GM23338 (cell line): ENCODE results near the gene CPLX1. TPM values are rescaled to one million over a fixed set of nuclear protein-coding genes. Genes with fewer than 3 reads are reported as not detected.

Experiments used
- ATAC-seq: fragments of 200-7000 bp; cut with Tn5 transposase; 3 replicates; pipeline ENCODE4 v1.9.1; 2020
- DNase-seq: peaks from one replicate; pipeline ENCODE4 v3.0.0-alpha.2; 2015; ENCODE audit warnings: low spot score
- H2AFZ ChIP-seq: fragments of 200-600 bp; sonication (generic); 2 replicates; pipeline ENCODE4 v1.8.0; 2016; ENCODE audit warnings: antibody characterized with exemption, mild to moderate bottlenecking, moderate library complexity
- H3F3A ChIP-seq: fragments of 200-600 bp; sonication (generic); replicated peaks from 2 replicates; pipeline ENCODE4 v1.8.0; 2017; ENCODE audit warnings: antibody characterized with exemption, mixed run types, low read depth
- H3K27ac ChIP-seq: fragments of 200-600 bp; sonication (generic); 2 replicates; pipeline ENCODE4 v1.6.1; 2016; ENCODE audit warnings: low read depth
- H3K27me3 ChIP-seq: fragments of 200-600 bp; sonication (generic); 2 replicates; pipeline ENCODE4 v1.8.0; 2016; ENCODE audit warnings: mild to moderate bottlenecking, mixed run types, moderate library complexity; ENCODE audit not compliant: insufficient read depth
- H3K36me3 ChIP-seq: fragments of 200-600 bp; sonication (generic); 2 replicates; pipeline ENCODE4 v1.8.0; 2016; ENCODE audit warnings: mild to moderate bottlenecking; ENCODE audit not compliant: insufficient read depth
- H3K4me1 ChIP-seq: fragments of 200-600 bp; sonication (generic); 2 replicates; pipeline ENCODE4 v1.8.0; 2016; ENCODE audit warnings: mild to moderate bottlenecking, moderate library complexity; ENCODE audit not compliant: insufficient read depth
- H3K4me2 ChIP-seq: fragments of 200-600 bp; sonication (generic); 2 replicates; pipeline ENCODE4 v1.7.1; 2017; ENCODE audit warnings: mixed run types
- H3K4me3 ChIP-seq: fragments of 200-600 bp; sonication (generic); 2 replicates; pipeline ENCODE4 v1.6.1; 2016; ENCODE audit warnings: mixed run types
- H3K79me2 ChIP-seq: fragments of 200-600 bp; sonication (generic); replicated peaks from 2 replicates; pipeline ENCODE4 v1.8.0; 2017; ENCODE audit warnings: mild to moderate bottlenecking; ENCODE audit not compliant: insufficient read depth
- H3K9me2 ChIP-seq: fragments of 200-600 bp; sonication (generic); 2 replicates; pipeline ENCODE4 v1.8.0; 2017; ENCODE audit not compliant: insufficient read depth
- H4K20me1 ChIP-seq: fragments of 200-600 bp; sonication (generic); replicated peaks from 2 replicates; pipeline ENCODE4 v1.8.0; 2017; ENCODE audit warnings: mild to moderate bottlenecking; ENCODE audit not compliant: insufficient read depth
- H3K27ac Mint-ChIP-seq: 2 replicates; pipeline ENCODE4 v1.8.0; 2020; ENCODE audit warnings: inconsistent platforms, mild to moderate bottlenecking, moderate library complexity, mixed read lengths
- H3K27me3 Mint-ChIP-seq: 3 replicates; pipeline ENCODE4 v1.8.0; 2022; ENCODE audit warnings: low read depth, mild to moderate bottlenecking, moderate library complexity, mixed read lengths, inconsistent platforms; ENCODE audit not compliant: insufficient read depth, poor library complexity
- H3K36me3 Mint-ChIP-seq: 3 replicates; pipeline ENCODE4 v1.8.0; 2021; ENCODE audit warnings: low read depth, mild to moderate bottlenecking, inconsistent platforms, moderate library complexity, mixed read lengths
- H3K4me1 Mint-ChIP-seq: 3 replicates; pipeline ENCODE4 v1.8.0; 2020; ENCODE audit warnings: mild to moderate bottlenecking, inconsistent platforms, mixed read lengths
- H3K4me3 Mint-ChIP-seq: 3 replicates; pipeline ENCODE4 v1.8.0; 2021; ENCODE audit warnings: moderate library complexity, mild to moderate bottlenecking, inconsistent platforms, mixed read lengths
- H3K9me3 Mint-ChIP-seq: 3 replicates; pipeline ENCODE4 v1.8.0; 2020; ENCODE audit warnings: moderate library complexity, mild to moderate bottlenecking, inconsistent platforms, mixed read lengths
- EZH2 ChIP-seq: fragments of 200-600 bp; sonication (generic); IDR thresholded peaks from one replicate; pipeline ENCODE4 v1.8.0; 2017; ENCODE audit warnings: antibody characterized with exemption, mild to moderate bottlenecking, low read depth; ENCODE audit not compliant: unreplicated experiment
- EZH2phosphoT487 ChIP-seq: fragments of 200-600 bp; sonication (generic); IDR thresholded peaks from one replicate; pipeline ENCODE4 v1.8.1; 2018; ENCODE audit warnings: antibody characterized with exemption; ENCODE audit not compliant: unreplicated experiment
- JUNB ChIP-seq: IDR thresholded peaks from one replicate; pipeline ENCODE4 v1.6.1; 2016; ENCODE audit warnings: antibody characterized with exemption; ENCODE audit not compliant: unreplicated experiment
- NANOG ChIP-seq: IDR thresholded peaks from 2 replicates; pipeline ENCODE4 v1.6.1; 2016; ENCODE audit warnings: antibody characterized with exemption, borderline replicate concordance
- REST ChIP-seq: IDR thresholded peaks from one replicate; pipeline ENCODE4 v1.6.1; 2018; ENCODE audit warnings: antibody characterized with exemption; ENCODE audit not compliant: unreplicated experiment
- ZNF331 ChIP-seq: fragments of 250-450 bp; sonication (Bioruptor Pico); IDR thresholded peaks from 2 replicates; pipeline ENCODE4 v1.5.0; 2020; ENCODE audit warnings: low read depth, mild to moderate bottlenecking, moderate library complexity
- polyA plus RNA-seq: library from polyadenylated mRNA; unstranded; fragments of >200 nt; fragmentation: Nextera tagmentation; extraction: Ambion mirVana; gene quantifications from 2 replicates; pipeline ENCODE4 v1.2.1, GENCODE V29; 2016
- total RNA-seq: library from RNA; depleted of rRNA; stranded (reverse); fragments of >200 nt; shearing (Covaris generic); gene quantifications from 2 replicates; pipeline ENCODE4 v1.2.3, GENCODE V29; 2014
- TF ChIP-seq, protein P1 (sequence below): fragments of 250-450 bp; sonication (Bioruptor Pico); IDR thresholded peaks from 2 replicates; pipeline ENCODE4 v1.5.0; 2020; ENCODE audit warnings: mild to moderate bottlenecking, moderate library complexity
- TF ChIP-seq, protein P2 (sequence below): IDR thresholded peaks from 2 replicates; pipeline ENCODE4 v1.6.1; 2016; ENCODE audit warnings: antibody characterized with exemption
- TF ChIP-seq, protein P3 (sequence below), 2 experiments: fragments of 200-600 bp in 1 of 2; sonication (generic) in 1 of 2; conservative IDR thresholded peaks; 2 replicates each; pipeline versions ENCODE4 v1.5.1 to v1.6.1; 2016 to 2017; ENCODE audit warnings: antibody characterized with exemption in 2 of 2, low read depth in 2 of 2, mild to moderate bottlenecking in 2 of 2, moderate library complexity in 1 of 2

The CPLX1 gene
- total and polyA plus RNA-seq, 2 experiments from 2014 or later, result 0.86 to 0.97 TPM

- TF ChIP-seq, protein P1, sequence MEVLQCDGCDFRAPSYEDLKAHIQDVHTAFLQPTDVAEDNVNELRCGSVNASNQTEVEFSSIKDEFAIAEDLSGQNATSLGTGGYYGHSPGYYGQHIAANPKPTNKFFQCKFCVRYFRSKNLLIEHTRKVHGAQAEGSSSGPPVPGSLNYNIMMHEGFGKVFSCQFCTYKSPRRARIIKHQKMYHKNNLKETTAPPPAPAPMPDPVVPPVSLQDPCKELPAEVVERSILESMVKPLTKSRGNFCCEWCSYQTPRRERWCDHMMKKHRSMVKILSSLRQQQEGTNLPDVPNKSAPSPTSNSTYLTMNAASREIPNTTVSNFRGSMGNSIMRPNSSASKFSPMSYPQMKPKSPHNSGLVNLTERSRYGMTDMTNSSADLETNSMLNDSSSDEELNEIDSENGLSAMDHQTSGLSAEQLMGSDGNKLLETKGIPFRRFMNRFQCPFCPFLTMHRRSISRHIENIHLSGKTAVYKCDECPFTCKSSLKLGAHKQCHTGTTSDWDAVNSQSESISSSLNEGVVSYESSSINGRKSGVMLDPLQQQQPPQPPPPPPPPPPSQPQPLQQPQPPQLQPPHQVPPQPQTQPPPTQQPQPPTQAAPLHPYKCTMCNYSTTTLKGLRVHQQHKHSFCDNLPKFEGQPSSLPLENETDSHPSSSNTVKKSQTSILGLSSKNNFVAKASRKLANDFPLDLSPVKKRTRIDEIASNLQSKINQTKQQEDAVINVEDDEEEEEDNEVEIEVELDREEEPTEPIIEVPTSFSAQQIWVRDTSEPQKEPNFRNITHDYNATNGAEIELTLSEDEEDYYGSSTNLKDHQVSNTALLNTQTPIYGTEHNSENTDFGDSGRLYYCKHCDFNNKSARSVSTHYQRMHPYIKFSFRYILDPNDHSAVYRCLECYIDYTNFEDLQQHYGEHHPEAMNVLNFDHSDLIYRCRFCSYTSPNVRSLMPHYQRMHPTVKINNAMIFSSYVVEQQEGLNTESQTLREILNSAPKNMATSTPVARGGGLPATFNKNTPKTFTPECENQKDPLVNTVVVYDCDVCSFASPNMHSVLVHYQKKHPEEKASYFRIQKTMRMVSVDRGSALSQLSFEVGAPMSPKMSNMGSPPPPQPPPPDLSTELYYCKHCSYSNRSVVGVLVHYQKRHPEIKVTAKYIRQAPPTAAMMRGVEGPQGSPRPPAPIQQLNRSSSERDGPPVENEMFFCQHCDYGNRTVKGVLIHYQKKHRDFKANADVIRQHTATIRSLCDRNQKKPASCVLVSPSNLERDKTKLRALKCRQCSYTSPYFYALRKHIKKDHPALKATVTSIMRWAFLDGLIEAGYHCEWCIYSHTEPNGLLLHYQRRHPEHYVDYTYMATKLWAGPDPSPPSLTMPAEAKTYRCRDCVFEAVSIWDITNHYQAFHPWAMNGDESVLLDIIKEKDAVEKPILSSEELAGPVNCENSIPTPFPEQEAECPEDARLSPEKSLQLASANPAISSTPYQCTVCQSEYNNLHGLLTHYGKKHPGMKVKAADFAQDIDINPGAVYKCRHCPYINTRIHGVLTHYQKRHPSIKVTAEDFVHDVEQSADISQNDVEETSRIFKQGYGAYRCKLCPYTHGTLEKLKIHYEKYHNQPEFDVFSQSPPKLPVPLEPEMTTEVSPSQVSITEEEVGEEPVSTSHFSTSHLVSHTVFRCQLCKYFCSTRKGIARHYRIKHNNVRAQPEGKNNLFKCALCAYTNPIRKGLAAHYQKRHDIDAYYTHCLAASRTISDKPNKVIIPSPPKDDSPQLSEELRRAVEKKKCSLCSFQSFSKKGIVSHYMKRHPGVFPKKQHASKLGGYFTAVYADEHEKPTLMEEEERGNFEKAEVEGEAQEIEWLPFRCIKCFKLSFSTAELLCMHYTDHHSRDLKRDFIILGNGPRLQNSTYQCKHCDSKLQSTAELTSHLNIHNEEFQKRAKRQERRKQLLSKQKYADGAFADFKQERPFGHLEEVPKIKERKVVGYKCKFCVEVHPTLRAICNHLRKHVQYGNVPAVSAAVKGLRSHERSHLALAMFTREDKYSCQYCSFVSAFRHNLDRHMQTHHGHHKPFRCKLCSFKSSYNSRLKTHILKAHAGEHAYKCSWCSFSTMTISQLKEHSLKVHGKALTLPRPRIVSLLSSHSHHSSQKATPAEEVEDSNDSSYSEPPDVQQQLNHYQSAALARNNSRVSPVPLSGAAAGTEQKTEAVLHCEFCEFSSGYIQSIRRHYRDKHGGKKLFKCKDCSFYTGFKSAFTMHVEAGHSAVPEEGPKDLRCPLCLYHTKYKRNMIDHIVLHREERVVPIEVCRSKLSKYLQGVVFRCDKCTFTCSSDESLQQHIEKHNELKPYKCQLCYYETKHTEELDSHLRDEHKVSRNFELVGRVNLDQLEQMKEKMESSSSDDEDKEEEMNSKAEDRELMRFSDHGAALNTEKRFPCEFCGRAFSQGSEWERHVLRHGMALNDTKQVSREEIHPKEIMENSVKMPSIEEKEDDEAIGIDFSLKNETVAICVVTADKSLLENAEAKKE (CRISPR knock-in tag), result no peak
- TF ChIP-seq, protein P2, sequence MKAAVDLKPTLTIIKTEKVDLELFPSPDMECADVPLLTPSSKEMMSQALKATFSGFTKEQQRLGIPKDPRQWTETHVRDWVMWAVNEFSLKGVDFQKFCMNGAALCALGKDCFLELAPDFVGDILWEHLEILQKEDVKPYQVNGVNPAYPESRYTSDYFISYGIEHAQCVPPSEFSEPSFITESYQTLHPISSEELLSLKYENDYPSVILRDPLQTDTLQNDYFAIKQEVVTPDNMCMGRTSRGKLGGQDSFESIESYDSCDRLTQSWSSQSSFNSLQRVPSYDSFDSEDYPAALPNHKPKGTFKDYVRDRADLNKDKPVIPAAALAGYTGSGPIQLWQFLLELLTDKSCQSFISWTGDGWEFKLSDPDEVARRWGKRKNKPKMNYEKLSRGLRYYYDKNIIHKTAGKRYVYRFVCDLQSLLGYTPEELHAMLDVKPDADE, result no peak
- TF ChIP-seq EZH2phosphoT487, result no peak
Measured at GRCh38 chr4:819401-820229, 6.3 kb downstream of the CPLX1 start (continued).

DNA sequence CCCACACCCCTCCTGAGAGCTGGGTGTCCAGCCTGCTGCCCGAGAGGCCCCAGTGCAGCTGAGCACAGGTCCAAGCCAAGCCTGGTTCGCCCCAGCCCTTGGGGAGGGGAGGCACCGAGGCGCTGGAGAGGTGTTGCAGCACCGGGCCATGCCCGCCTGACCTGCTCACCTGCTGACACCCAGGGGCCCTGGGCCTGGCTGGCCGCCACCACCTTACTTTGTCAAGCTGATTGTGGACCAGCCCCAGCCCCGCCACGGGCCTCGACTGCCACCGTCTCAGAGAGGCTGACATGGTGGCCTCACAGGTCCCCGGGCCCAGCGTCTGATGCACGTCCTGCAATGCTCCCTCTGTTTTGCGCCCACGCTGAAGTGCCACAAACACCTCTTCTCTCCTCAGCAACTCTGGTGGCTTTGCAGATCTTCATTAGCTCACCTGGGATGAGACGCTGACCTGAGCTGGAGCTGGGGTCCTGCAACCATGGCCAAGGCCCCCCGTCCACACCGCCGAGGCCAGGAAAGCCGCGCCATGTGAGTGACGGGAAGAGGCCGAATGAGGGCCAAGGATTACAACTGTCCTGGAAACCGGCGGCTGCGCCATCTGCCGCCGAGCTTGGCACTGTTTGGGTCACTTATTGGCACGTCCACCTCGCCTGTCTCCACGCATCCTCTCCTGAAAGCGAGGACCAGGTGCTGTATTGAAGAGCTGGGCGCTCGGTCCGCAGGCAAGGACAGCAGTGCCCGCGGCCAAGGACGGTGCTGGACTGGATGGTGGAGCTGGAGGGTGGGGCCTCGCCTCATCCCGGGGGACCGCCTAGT, 7.6 kb downstream of the CPLX1 start:
- ATAC-seq (no peak), DNase-seq (no peak)
- Histone ChIP-seq H3F3A (no peaks in the 10 kb centered on the region), H3K27me3 (peaks cover 44% of the 10 kb centered on the region), H3K27ac (no peak overlapping the region), H3K4me2 (no peak overlapping the region), H3K4me1 (no peaks in the 10 kb centered on the region), H2AFZ (no peak overlapping the region), H3K79me2 (no peaks in the 10 kb centered on the region), H3K36me3 (no peaks in the 10 kb centered on the region), H3K9me2 (no peaks in the 10 kb centered on the region), H3K4me3 (no peak overlapping the region), H4K20me1 (no peaks in the 10 kb centered on the region)
- no peaks in the 10 kb centered on the region for H3K4me1 Mint-ChIP-seq
- no peaks in the 10 kb centered on the region; the same call in 2 of the 3 replicates for H3K36me3 Mint-ChIP-seq
- no peaks in the 10 kb centered on the region for H3K9me3 Mint-ChIP-seq
- peaks cover 67% of the 10 kb centered on the region for H3K27me3 Mint-ChIP-seq
- no peak overlapping the region for H3K4me3 Mint-ChIP-seq
- no peak overlapping the region for H3K27ac Mint-ChIP-seq
- TF ChIP-seq, protein P3, sequence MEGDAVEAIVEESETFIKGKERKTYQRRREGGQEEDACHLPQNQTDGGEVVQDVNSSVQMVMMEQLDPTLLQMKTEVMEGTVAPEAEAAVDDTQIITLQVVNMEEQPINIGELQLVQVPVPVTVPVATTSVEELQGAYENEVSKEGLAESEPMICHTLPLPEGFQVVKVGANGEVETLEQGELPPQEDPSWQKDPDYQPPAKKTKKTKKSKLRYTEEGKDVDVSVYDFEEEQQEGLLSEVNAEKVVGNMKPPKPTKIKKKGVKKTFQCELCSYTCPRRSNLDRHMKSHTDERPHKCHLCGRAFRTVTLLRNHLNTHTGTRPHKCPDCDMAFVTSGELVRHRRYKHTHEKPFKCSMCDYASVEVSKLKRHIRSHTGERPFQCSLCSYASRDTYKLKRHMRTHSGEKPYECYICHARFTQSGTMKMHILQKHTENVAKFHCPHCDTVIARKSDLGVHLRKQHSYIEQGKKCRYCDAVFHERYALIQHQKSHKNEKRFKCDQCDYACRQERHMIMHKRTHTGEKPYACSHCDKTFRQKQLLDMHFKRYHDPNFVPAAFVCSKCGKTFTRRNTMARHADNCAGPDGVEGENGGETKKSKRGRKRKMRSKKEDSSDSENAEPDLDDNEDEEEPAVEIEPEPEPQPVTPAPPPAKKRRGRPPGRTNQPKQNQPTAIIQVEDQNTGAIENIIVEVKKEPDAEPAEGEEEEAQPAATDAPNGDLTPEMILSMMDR (conservative IDR thresholded peaks at IDR 0.05; ENCODE audit: low read depth in 2 of 2), result no peak
- TF ChIP-seq ZNF331 (CRISPR knock-in tag), result no peak
- no peak for TF ChIP-seq EZH2
- TF ChIP-seq REST, result no peak
- TF ChIP-seq NANOG, result no peak
- no peak for TF ChIP-seq JUNB
